ENCODE data around the gene SORL1-AS1.
"Not testable (repeated sequence)": the region's sequence is repeated elsewhere in the genome, so short reads cannot be mapped to it uniquely, and the experiment has no call there.

Gene SORL1-AS1

DNA sequence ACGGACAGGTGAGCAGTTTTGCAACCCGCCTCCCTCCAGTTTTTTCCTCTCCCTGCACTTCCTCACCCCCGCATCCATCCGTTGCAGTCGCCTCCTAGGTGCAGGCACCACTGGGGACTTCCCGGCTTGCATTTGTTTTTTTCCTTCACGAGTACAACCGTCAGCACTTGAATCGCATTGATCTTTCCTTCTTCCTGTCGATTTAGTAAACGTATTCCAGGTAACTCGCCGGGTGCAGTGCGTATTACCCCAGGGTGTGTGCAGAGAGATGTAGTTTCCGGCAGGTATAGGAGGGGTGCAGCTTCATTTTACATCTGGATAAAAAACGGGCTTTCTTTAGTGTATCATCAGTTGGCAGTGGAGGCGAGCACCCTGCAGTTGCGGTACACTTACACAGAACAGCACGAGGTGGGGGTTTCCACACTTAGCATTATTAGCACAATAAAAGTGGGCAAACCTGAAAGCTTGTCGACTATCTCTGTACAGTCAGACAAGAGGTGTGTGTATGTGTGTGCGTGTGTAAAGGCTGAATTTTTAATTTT lies at the start of gene SORL1-AS1:
SORL1-AS1 (minus strand) TSS at position 359 of the 542 bp plus-strand sequence.
- no peak for DNase-seq
- no peaks in the 10 kb centered on the region for H3K9me3 ChIP-seq
- H3K36me3 ChIP-seq, result no peaks in the 10 kb centered on the region
- H3K4me3 ChIP-seq, result peak within 1 kb of the TSS; percentile 53
- H3K27me3 ChIP-seq, result peaks cover 10% of the 10 kb centered on the region

DNA sequence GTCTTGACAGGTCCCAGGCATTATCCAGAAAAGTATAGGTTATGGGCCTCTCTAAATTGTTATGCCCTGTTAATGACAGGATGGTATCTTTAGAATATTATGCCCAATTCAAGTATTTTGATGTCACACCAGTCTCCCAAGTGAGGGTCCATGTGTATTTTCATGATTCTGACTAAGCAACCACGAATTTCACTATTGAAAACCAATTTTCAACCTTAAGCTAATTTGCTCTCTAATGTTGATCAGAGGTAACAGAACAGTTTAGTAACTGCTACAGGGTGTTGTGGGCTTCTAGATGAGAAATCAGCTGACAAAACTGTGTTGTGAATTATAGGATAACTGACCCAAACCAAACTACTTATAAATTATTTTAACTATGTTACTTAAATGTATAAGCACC lies 48.0 kb upstream of the SORL1-AS1 start:
- Histone ChIP-seq H3K9me3 (0 out of 2 replicates have a peak, but pooled peaks cover 1% of the 10 kb centered on the region), H3K4me3 (no peak overlapping the region)
- no peak for DNase-seq

DNA sequence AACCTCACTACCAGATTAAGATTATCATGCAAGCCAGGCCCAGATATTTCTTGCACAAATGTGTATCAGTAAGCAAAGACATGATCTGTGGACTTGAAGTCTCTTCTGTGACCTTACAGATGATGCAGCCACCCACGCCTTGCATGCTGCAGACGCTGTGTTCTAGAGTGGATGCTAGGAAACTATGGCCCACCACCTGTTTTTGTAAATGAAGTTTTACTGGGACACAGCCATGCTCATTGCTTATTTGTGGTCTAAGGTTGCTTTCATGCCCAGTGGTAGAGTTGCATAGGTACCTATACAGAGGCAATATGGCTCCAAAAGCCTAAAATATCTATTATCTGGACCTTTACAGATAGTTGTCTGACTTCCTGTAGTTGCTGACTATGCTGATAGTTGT lies 47.5 kb upstream of the SORL1-AS1 start:
- no peaks in the 10 kb centered on the region for H3K36me3 ChIP-seq
- 0 out of 2 replicates have a peak, but pooled peaks cover 1% of the 10 kb centered on the region for H3K9me3 ChIP-seq
- H3K4me3 ChIP-seq, result no peak overlapping the region
- DNase-seq, result no peak
- peaks cover under 1% of the 10 kb centered on the region; the same call in 1 of the 2 replicates for H3K27me3 ChIP-seq

More for the DNA sequence above, 48.0 kb upstream of the SORL1-AS1 start:
- H3K36me3 ChIP-seq, result no peaks in the 10 kb centered on the region
- peaks cover 5% of the 10 kb centered on the region; the same call in 1 of the 2 replicates for H3K27me3 ChIP-seq

DNA sequence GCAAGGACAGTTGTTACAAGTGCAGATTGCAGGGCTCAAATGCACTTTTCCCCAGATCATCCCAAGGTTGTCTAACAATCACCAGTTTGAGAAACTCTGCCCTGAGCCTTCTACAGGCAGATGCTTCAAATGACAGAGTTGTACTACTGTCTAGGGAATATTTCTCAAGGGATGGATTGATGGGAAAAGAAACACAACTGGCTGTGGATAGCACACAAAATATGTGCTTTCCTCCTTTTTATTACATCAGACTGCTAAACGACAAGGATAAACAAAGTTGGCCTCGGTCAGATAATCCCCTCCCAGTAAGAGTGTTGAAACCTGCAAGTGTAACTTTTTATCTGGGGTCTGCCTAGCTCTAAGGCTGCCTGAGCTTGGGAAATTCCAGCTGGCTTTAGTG lies 46.6 kb upstream of the SORL1-AS1 start:
- H3K4me3 ChIP-seq, result no peak overlapping the region
- 0 out of 2 replicates have a peak, but pooled peaks cover under 1% of the 10 kb centered on the region for H3K27me3 ChIP-seq
- 0 out of 2 replicates have a peak, but pooled peaks cover under 1% of the 10 kb centered on the region for H3K9me3 ChIP-seq
- no peak for DNase-seq
- no peaks in the 10 kb centered on the region for H3K36me3 ChIP-seq

DNA sequence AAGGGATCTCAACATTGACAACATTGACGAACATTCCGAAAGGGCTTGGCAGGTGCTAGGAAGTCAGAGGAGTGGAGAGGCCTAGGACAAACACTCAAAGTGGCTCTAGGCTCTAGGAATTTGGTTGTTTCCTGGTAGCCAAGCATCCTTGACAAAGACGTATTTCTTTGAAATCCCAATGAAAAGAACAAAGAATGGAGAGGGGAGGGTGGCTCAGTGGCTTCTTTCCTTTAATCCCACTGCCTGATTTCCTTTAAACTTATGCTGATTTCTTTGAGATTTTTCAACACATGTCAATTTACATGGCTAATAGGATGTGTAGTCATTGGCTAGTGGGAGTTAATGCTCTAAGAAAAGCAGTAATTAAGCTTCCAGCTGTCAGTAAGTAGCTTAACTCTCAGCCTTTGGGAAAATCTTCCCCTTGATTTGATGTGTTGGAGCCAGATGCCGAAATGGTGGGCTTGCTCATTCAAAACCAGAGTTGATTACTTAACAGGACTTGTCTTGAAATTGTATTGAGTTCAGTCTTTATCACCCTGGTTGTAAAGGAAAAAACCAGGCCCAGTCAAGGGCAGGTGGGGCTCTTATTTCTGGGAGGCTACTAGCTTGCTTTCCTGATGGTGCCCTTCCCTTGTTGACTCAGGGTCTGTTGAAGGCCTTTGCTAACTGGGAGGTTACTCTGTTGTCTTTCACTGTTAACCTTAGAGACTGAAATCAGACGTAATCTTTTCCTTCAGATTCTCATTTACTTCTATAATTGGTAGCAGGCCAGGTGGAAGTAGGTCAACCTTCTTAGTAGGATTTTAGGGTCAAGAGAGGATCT lies 44.6 kb upstream of the SORL1-AS1 start:
- DNase-seq, result no peak
- H3K9me3 ChIP-seq, result no peaks in the 10 kb centered on the region
- H3K27me3 ChIP-seq, result 0 out of 2 replicates have a peak, but pooled peaks cover 2% of the 10 kb centered on the region
- no peak overlapping the region for H3K4me3 ChIP-seq
- no peaks in the 10 kb centered on the region for H3K36me3 ChIP-seq

DNA sequence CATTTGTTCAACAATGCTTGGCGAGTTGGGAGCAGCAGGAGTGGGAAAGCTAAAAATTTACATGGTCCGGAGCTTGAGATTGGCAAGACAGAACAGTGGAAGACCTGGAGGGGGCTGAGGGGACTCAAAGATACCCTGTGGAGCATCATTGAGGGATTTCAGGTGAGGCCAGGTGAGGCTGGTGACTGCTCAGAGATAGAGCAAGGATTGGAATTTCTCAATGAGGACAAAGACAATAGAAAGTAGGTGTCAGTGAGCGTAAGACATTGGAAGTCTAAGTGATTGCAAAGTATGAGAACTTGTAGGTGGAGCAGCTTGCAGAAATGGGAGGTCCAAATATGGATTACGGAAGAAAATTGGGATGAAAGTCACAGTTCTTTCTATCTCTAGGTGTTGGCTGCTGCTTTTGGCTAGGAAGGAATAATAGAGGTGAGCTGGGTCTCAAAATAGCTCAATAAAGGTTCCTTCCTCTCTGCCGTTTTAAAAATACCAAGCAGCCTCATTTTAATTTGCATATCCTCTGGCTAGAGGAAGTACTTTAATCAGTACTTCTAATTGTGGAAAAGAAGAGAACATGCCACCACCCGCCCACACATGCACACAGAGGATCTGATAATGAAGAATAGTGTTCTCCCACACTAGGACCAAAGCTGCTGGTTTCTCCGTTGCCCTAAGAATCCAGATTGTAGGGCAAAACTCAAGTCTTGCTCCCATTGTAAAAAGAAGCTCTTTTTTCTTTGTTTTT lies 41.8 kb upstream of the SORL1-AS1 start:
- no peak for DNase-seq
- no peaks in the 10 kb centered on the region for H3K36me3 ChIP-seq
- H3K4me3 ChIP-seq, result no peak overlapping the region
- H3K27me3 ChIP-seq, result 0 out of 2 replicates have a peak, but pooled peaks cover 2% of the 10 kb centered on the region
- H3K9me3 ChIP-seq, result no peaks in the 10 kb centered on the region

DNA sequence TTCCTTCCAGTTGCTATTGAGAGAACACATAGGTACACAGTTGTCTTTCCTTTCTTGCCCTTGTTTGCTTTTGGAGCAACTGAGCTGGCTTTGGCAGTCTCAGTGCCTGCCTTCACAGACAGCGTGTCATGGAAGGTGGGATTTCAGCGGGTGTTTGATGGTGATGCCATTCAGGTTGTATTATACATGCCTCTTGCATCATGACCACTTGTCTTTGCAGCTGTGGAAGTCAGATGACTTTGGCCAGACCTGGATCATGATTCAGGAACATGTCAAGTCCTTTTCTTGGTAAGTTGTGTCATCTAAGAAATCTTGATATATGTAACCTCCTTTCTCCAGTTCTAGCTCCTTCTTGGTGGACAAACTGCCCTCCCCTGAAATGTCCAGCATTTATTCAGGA lies 37.1 kb upstream of the SORL1-AS1 start:
- 0 out of 2 replicates have a peak, but pooled peaks cover 2% of the 10 kb centered on the region for H3K27me3 ChIP-seq
- no peak overlapping the region for H3K4me3 ChIP-seq
- no peaks in the 10 kb centered on the region for H3K9me3 ChIP-seq
- H3K36me3 ChIP-seq, result no peaks in the 10 kb centered on the region
- DNase-seq, result no peak

DNA sequence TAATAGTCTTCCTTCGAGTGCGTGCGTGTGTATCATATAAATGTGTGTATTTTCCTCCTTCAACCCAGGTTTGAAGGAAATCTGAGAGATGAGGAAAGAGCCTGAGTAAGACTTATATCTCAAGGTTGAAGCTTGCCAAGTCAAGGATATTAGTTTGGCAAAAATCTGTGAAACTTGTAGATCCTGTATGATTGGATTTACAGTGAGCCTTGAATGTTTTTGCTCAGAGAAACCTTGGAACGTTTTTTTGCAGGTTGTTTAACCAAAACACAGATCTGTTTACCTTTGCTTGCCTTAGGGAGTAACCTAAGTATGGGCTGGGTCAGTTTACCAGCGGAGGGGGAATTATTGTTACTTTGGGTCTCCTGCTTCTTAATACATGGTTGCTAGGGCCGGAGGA lies 35.9 kb upstream of the SORL1-AS1 start:
- Histone ChIP-seq H3K36me3 (no peaks in the 10 kb centered on the region), H3K27me3 (no peaks in the 10 kb centered on the region)

DNA sequence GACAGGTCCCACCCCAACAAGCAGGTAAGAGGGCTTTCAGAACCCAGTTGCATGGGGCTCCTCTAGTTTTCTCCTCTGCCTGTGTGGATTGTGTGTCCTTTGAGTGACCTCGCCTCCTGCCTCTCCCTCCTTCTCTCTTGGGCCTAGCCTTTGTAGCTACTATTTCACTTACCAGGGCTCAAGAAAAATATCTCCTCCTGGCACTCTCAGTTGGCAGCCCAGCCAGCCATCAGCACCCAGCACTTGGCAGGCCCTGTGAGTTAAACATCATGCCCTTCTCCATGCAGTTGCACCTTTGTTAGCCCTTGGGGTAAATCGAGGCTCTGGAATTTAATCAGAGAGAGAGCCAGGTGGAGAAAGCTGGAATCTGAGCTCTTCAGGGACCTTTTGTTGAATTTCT lies 35.4 kb upstream of the SORL1-AS1 start:
- no peaks in the 10 kb centered on the region for H3K36me3 ChIP-seq
- DNase-seq, result no peak
- H3K4me3 ChIP-seq, result no peak overlapping the region
- no peaks in the 10 kb centered on the region for H3K27me3 ChIP-seq
- no peaks in the 10 kb centered on the region for H3K9me3 ChIP-seq

More for the DNA sequence above, 35.9 kb upstream of the SORL1-AS1 start:
- no peak for DNase-seq
- H3K4me3 ChIP-seq, result no peak overlapping the region
- no peaks in the 10 kb centered on the region for H3K9me3 ChIP-seq

DNA sequence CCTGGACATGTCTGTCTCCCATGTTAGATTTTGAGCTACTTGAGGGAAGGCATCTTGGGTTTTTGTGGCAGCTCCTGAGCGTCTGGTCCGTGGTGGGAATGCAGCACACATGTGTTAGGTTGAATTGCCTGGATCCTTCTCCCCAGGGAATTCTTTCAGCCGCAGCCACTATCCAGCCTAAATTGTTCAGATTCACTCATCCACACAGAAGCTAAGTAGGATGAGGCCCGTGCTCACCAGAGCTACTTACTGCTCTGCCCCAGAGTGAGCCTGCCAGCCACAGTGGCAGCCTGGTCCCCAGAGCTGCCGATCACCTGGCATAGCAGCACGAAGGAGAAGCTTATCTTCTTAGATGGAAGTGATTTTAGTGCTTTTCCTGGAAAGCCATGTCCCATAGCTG lies 34.4 kb upstream of the SORL1-AS1 start:
- DNase-seq, result no peak
- no peaks in the 10 kb centered on the region for H3K27me3 ChIP-seq
- H3K9me3 ChIP-seq, result no peaks in the 10 kb centered on the region
- H3K36me3 ChIP-seq, result no peaks in the 10 kb centered on the region
- no peak overlapping the region for H3K4me3 ChIP-seq

DNA sequence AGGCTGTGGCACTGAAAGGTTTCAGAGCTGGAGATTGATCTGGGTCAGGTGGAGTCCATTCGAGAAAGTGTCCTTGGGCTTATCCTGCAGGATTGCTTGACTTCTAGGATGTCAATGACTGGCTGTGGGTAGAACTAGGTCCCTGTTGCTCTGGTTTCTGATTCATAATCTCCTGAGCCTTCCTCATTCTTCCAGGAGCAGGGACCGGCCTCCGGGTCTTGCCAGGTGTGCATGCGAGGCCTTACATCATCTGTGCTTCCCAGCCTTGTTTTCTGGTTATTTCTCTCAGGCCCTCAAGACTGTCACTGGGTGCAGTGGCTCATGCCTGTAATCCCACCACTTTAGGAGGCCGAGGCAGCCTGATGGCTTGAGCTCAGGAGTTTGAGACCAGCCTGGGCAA lies 33.3 kb upstream of the SORL1-AS1 start:
- no peak overlapping the region for H3K4me3 ChIP-seq
- H3K36me3 ChIP-seq, result no peaks in the 10 kb centered on the region
- no peak for DNase-seq
- no peaks in the 10 kb centered on the region for H3K27me3 ChIP-seq
- no peaks in the 10 kb centered on the region for H3K9me3 ChIP-seq

DNA sequence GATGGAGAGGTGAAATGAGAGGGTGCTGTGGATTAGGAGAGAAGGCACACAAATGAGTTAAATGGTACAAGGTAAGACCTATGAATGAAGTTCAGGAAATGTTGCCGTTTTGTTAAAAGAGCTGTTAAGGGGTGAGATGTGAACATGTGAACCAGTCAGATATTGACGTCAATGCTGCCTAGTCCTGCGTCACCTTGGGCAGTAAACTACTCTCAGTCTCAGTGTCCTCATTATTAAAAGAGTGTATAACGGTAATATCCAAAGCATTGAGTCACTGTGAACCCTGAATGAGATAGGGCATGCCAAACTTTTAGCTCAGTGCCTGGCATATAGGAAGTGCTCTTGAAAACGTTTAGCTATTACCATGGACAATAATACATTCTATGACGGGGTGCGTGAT lies 32.4 kb upstream of the SORL1-AS1 start:
- no peaks in the 10 kb centered on the region for H3K9me3 ChIP-seq
- no peaks in the 10 kb centered on the region for H3K36me3 ChIP-seq
- no peak overlapping the region for H3K4me3 ChIP-seq

DNA sequence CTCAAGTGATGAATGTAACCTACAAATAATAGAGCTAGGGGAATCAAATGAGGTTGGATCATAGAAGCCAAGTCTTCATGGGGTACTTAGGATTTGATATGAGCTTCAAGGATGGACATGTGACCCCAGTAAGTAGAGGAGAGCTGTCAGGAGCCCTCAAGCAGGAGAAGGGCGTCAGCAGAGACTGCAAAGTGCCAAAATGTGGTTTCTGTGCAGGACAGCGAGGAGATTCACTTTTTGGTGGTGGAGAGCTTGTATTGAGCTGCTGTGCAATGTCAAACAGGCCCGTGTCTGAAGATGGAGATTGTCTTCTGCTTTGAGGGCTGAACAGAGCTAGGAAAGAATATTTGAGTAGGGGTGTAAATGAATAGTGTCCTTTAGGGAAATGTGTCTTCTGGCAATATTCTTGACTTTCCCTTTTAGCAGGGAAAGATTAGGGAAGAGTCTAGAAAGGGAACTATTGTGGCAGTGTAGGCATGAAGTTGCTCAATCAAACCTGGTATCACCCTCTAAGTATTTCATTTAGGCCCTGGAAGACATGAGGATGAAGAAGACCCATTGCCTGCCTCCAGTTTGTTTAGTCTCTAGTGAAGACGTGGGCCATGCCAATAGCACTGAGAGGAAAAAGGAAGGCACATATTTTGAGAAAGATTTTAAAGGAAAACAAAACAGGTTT lies 31.2 kb upstream of the SORL1-AS1 start:
- DNase-seq, result no peak
- Histone ChIP-seq H3K4me3 (no peak overlapping the region), H3K27me3 (no peaks in the 10 kb centered on the region), H3K36me3 (no peaks in the 10 kb centered on the region), H3K9me3 (no peaks in the 10 kb centered on the region)

More for the DNA sequence above, 32.4 kb upstream of the SORL1-AS1 start:
- H3K27me3 ChIP-seq, result no peaks in the 10 kb centered on the region
- no peak for DNase-seq

DNA sequence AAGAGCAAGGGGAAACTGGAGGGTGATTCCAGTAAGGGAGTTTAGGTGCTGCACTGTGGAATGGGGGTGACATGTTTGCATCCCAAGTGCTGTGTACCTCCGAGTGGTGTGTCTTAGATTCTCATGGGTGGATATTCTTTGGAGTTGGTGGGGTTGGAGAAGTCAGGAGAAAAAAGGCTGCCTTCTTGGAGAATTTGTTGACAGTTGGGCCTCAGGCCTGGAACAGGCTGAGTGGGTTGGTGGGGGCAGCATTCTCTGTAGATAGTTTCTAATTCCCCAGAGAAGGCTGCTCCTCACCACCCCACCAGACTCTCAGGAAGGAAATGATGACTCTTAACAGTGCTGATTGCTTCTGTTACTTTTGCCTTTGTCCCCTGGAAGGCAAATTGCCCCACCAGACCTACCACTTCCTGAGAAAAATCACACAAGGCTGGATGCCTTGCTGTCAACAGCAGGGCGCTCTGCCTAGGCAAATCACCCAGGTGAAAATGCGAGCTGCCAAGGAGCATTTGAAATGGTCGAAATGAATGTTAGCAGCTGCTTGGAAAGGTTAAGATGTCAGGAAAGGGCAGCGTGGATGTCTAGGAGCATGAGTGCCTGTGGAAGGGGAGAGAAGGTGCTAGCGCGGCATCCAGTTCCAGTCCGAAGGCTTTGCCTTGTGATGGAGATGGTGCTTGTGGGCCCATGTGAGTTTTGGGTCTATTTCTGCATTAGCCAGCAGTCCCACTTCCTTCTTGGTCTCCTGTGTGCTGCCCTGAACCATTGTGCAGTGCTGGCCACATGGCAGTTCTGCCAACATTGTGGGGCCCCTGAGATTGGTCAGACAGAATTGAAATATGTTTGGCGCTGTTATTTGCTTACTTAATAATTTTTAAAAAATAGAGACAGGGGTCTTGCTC lies 29.7 kb upstream of the SORL1-AS1 start:
- Histone ChIP-seq H3K36me3 (no peaks in the 10 kb centered on the region), H3K4me3 (no peak overlapping the region), H3K9me3 (no peaks in the 10 kb centered on the region), H3K27me3 (no peaks in the 10 kb centered on the region)
- DNase-seq, result no peak

DNA sequence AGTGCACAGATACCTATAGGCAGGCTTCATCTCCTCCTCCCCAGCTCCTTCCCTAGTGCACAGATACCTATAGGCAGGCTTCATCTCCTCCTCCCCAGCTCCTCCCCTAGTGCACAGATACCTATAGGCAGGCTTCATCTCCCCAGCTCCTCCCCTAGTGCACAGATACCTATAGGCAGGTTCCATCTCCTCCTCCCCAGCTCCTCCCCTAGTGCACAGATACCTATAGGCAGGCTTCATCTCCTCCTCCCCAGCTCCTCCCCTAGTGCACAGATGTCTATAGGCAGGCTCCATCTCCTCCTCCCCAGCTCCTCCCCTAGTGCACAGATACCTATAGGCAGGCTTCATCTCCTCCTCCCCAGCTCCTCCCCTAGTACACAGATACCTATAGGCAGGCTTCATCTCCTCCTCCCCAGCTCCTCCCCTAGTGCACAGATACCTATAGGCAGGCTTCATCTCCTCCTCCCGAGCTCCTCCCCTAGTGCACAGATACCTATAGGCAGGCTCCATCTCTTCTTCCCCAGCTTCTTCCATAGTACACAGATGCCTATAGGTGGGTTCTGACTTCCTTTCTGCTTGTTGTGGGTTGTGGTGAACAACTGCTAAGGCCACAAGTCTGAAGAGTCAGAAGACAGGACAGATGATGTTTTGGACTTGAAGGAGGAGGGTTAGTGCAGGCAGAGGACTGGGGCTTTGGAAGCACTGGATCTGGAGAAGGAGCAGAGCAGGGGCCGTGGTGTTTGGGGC lies 28.9 kb upstream of the SORL1-AS1 start:
- not testable (repeated sequence) for H3K4me3 ChIP-seq, H3K9me3 ChIP-seq, DNase-seq, H3K36me3 ChIP-seq, H3K27me3 ChIP-seq
